ENCODE measurements around the gene ACADVL. TPM values are rescaled to one million over a fixed set of nuclear protein-coding genes. Genes with fewer than 3 reads are reported as not detected.

The ACADVL gene
- total RNA-seq, 1 experiment from 2014 or later = 283 TPM

DNA sequence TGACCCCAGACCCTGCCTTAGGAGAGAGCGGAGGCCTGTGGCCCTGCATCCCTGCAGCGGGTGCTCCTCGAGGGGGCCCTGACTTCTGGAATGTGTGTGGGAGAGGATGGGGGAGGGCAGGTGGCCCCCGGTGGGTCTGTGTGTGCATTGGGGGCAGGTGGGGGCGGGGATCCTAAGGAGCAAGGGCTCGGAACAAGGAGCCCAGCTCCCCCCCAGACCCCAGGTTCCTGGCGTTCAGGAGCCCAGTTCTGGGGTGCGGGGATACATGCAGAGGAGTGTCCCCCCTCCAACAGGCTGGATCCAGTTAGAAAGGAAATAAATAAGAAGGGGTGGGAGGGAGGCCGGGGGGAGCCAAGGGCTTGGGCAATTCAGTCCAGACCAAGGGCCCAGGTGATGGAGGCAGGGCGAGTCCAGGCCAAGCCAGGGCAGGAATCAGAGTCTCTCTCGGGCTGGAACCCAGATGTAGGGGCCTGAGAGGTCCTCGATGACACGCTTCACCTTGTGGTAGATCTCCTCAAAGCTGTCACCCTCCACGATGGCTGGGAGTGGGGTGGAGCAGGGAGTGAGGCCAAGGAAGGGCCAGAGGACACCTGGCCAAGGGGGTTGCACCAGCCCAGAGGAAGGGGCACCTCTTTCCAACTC is 29.3 kb upstream of the ACADVL start:
- peak; percentile 24 for DNase-seq
- no peaks in the 10 kb centered on the region for H3K79me2 ChIP-seq (ENCODE audit: insufficient read depth, low read length)
- H3K56ac ChIP-seq (ENCODE audit: insufficient read length, low read depth, low read length) = no peak overlapping the region
- no peaks in the 10 kb centered on the region for H3K79me1 ChIP-seq (ENCODE audit: insufficient read depth, low read depth, low read length, poor library complexity, severe bottlenecking)
- H4K5ac ChIP-seq (ENCODE audit: insufficient read length, low read depth, low read length) = no peak overlapping the region
- H3K4ac ChIP-seq (ENCODE audit: low read depth, low read length) = no peak overlapping the region
- H3K27ac ChIP-seq (ENCODE audit: insufficient read length, low read depth, low read length) = no peak overlapping the region
- H3K23me2 ChIP-seq (ENCODE audit: insufficient read length, low read depth, low read length, poor library complexity, severe bottlenecking) = no peaks in the 10 kb centered on the region
- H2BK12ac ChIP-seq (ENCODE audit: insufficient read length, low read depth, low read length) = no peak overlapping the region
- H3K27me3 Mint-ChIP-seq (ENCODE audit: low read depth) = no peaks in the 10 kb centered on the region
- H3K4me1 Mint-ChIP-seq = peaks cover 4 to 6% of the 10 kb centered on the region in 2 experiments; a peak in 1 of 4 replicates
- H2BK5ac ChIP-seq (ENCODE audit: insufficient read length, low read length) = no peak overlapping the region
- no peak overlapping the region for H3K4me3 Mint-ChIP-seq
- H3K9me3 ChIP-seq (ENCODE audit: control insufficient read depth, low read depth, low read length) = no peaks in the 10 kb centered on the region
- no peak overlapping the region for H2AK5ac ChIP-seq (ENCODE audit: insufficient read length, low read length)
- H2AFZ ChIP-seq (ENCODE audit: low read length) = no peak overlapping the region
- no peak overlapping the region for H3K14ac ChIP-seq (ENCODE audit: insufficient read depth, low read length)
- no peak overlapping the region for H4K8ac ChIP-seq (replicated peaks; ENCODE audit: insufficient read length, low read depth, low read length)
- no peak overlapping the region for H3K9ac ChIP-seq (ENCODE audit: extremely low read depth, insufficient read length, low read length)
- no peak overlapping the region for H2BK15ac ChIP-seq (ENCODE audit: low read depth, low read length)
- no peak overlapping the region for H4K91ac ChIP-seq (ENCODE audit: insufficient read length, low read depth, low read length)
- no peak overlapping the region for H2BK120ac ChIP-seq (ENCODE audit: low read depth, low read length, poor library complexity, severe bottlenecking)
- TF ChIP-seq, protein P1, sequence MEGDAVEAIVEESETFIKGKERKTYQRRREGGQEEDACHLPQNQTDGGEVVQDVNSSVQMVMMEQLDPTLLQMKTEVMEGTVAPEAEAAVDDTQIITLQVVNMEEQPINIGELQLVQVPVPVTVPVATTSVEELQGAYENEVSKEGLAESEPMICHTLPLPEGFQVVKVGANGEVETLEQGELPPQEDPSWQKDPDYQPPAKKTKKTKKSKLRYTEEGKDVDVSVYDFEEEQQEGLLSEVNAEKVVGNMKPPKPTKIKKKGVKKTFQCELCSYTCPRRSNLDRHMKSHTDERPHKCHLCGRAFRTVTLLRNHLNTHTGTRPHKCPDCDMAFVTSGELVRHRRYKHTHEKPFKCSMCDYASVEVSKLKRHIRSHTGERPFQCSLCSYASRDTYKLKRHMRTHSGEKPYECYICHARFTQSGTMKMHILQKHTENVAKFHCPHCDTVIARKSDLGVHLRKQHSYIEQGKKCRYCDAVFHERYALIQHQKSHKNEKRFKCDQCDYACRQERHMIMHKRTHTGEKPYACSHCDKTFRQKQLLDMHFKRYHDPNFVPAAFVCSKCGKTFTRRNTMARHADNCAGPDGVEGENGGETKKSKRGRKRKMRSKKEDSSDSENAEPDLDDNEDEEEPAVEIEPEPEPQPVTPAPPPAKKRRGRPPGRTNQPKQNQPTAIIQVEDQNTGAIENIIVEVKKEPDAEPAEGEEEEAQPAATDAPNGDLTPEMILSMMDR (conservative IDR thresholded peaks at IDR 0.05) = no peak
- no peak overlapping the region for H3K4me2 ChIP-seq (ENCODE audit: insufficient read depth, insufficient read length, low read length)
- no peaks in the 10 kb centered on the region for H3K4me1 ChIP-seq (ENCODE audit: insufficient read depth, low read length)
- H2BK20ac ChIP-seq (ENCODE audit: low read depth, low read length, poor library complexity, severe bottlenecking) = no peak overlapping the region
- H3K23ac ChIP-seq (ENCODE audit: insufficient read length, low read depth, low read length) = no peak overlapping the region
- no peak overlapping the region for H3K27ac Mint-ChIP-seq
- H3K27me3 ChIP-seq (ENCODE audit: insufficient read depth, low read length) = no peaks in the 10 kb centered on the region
- H3K18ac ChIP-seq (ENCODE audit: insufficient read length, low read depth, low read length) = no peak overlapping the region
- no CpG with 5 or more reads among the region's 14 CpGs for WGBS (ENCODE audit: extremely low coverage, insufficient read length, low lambda C conversion rate)
- H4K20me1 ChIP-seq (ENCODE audit: control insufficient read depth, insufficient read depth, insufficient read length) = no peaks in the 10 kb centered on the region
- no peak overlapping the region for H3T11ph ChIP-seq (ENCODE audit: low read length)
- H3K9me3 Mint-ChIP-seq = no peaks in the 10 kb centered on the region
- H3K36me3 Mint-ChIP-seq (ENCODE audit: insufficient read depth in 1 of 3, low read depth in 3 of 3) = peaks cover 31 to 53% (median 44%) of the 10 kb centered on the region in 3 experiments
